ENCODE results near the gene TANGO6.

TANGO6 gene

DNA sequence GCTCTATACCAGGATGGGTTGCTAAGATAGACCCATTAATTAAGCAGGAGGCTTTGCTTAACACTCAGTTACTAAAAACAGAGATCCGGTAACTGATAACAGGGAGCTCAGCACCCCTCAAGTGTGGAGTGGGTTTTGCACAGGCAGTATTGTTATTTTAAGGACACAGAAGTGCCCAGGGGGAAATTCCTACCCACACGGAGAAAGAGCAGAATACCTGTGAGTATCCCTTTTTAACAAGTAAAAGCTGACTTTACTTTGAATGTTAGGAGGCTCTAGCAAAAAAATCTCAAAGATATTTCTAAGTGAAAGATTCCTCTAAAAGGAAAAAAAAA lies 229.3 kb downstream of the TANGO6 start:
- ChIA-PET CTCF (interaction anchor here (1.1 to 4.2 kb wide), 4 partner anchors 12 to 552 kb away, joined by 4 to 15 read pairs (median 6); no protein-coding TSS in a partner anchor), POLR2A (no interaction called here)

DNA sequence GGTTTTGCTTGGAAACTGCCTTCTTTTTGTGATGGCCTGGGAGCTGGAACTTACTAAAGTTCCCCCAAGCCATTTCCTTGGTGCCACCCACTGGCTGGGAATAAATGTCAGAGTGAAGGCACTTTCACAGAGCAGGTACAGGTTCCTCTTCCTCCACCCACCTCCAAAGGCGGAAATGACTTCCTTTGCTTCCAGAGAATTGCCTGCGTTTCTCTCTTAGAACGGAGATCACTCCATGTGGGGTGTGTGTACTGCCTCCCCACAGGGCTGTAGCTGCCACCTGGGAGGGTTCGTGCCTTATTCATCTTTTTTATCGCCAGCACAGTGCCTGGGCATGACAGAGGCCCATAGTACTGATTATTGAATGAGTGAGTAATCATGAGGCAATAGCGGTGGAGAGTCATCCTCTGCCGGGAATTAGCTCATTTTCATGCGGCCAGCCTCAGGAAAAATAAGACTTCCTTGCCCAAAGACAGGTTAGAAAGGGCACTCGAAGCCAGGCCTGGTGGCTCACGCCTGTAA lies 229.9 kb downstream of the TANGO6 start:
- DNase-seq (ENCODE audit: extremely low spot score): no peak
- TF ChIP-seq, protein P1, sequence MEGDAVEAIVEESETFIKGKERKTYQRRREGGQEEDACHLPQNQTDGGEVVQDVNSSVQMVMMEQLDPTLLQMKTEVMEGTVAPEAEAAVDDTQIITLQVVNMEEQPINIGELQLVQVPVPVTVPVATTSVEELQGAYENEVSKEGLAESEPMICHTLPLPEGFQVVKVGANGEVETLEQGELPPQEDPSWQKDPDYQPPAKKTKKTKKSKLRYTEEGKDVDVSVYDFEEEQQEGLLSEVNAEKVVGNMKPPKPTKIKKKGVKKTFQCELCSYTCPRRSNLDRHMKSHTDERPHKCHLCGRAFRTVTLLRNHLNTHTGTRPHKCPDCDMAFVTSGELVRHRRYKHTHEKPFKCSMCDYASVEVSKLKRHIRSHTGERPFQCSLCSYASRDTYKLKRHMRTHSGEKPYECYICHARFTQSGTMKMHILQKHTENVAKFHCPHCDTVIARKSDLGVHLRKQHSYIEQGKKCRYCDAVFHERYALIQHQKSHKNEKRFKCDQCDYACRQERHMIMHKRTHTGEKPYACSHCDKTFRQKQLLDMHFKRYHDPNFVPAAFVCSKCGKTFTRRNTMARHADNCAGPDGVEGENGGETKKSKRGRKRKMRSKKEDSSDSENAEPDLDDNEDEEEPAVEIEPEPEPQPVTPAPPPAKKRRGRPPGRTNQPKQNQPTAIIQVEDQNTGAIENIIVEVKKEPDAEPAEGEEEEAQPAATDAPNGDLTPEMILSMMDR (IDR thresholded peaks at IDR 0.05; ENCODE audit: control extremely low read depth, extremely low read depth, low read depth, missing control alignments): no peak
- CTCF ChIA-PET: interaction anchor here (1.1 to 4.2 kb wide), 3 partner anchors 12 to 51 kb away, joined by 4 to 15 read pairs (median 7); no protein-coding TSS in a partner anchor
- POLR2A ChIA-PET: no interaction called here

More for the DNA sequence above, 229.3 kb downstream of the TANGO6 start:
- TF ChIP-seq, protein P1 (IDR thresholded peaks at IDR 0.05; ENCODE audit: control extremely low read depth, extremely low read depth, low read depth, missing control alignments): no peak
- no peak for DNase-seq (ENCODE audit: extremely low spot score)

DNA sequence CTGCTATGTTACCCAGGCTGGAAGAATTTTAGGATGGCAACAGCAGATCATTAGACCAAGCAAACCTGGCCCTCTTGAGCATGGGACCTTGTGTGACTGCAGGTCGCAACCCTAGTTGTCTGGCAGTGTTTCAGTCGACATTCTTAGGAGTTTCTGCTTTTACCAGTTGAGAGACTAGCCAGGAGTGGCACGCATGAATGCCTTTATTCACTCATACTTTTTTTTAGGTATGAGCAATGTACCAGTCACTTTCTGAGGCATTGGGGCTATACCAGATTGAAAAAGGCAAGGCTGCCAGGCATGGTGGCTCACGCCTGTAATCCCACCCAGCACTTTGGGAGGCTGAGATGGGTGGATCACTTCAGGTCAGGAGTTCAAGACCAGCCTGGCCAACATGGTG lies 233.9 kb downstream of the TANGO6 start:
- DNase-seq (ENCODE audit: extremely low spot score): no peak
- ChIA-PET POLR2A (no interaction called here), CTCF (no interaction called here)
- TF ChIP-seq, protein P1 (IDR thresholded peaks at IDR 0.05; ENCODE audit: control extremely low read depth, extremely low read depth, low read depth, missing control alignments): no peak

DNA sequence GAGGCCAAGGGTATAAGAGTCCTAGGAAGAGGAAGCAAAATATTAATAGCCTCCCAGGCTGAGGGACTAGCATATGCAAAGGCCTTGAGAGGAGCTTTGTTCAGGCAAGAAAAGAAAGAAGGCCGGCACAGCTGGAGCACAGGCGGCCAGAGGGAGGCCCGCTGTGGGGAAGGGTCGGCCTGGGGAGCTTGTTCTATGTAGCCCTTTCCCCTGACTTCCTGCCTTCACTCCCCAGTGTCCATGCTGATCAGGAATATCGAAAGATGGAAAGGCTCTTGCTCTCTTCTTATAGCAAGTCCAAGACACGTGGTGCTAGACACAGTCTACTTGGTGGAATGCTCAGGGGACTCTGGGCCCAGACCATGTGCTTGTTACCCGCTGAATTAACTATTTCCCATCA lies 234.7 kb downstream of the TANGO6 start:
- ChIA-PET POLR2A (no interaction called here), CTCF (no interaction called here)
- TF ChIP-seq, protein P1 (IDR thresholded peaks at IDR 0.05; ENCODE audit: control extremely low read depth, extremely low read depth, low read depth, missing control alignments): no peak
- DNase-seq (ENCODE audit: extremely low spot score): no peak

DNA sequence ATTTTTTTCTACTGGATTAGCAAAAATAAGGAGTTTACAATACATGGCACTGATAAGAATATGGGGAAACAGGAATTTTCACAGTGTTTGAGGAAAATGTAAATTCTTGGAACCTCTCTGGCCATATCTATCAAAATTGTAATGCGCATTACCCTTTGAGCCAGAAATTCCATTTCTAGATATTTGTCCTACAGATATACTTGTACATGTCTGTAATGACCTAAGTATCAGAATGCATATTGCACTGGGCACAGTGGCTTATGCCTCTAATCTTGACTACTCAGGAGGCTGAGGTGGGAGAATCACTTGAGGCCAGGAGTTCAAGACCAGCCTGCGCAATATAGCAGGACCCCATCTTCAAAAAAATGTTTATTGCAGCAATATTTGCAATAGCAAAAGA lies 236.4 kb downstream of the TANGO6 start:
- ChIA-PET CTCF (interaction anchor here (1.2 kb wide), 1 partner anchor 15 kb away, joined by 3 read pairs; no protein-coding TSS in a partner anchor), POLR2A (no interaction called here)
- TF ChIP-seq, protein P1 (IDR thresholded peaks at IDR 0.05; ENCODE audit: control extremely low read depth, extremely low read depth, low read depth, missing control alignments): no peak
- DNase-seq (ENCODE audit: extremely low spot score): no peak

DNA sequence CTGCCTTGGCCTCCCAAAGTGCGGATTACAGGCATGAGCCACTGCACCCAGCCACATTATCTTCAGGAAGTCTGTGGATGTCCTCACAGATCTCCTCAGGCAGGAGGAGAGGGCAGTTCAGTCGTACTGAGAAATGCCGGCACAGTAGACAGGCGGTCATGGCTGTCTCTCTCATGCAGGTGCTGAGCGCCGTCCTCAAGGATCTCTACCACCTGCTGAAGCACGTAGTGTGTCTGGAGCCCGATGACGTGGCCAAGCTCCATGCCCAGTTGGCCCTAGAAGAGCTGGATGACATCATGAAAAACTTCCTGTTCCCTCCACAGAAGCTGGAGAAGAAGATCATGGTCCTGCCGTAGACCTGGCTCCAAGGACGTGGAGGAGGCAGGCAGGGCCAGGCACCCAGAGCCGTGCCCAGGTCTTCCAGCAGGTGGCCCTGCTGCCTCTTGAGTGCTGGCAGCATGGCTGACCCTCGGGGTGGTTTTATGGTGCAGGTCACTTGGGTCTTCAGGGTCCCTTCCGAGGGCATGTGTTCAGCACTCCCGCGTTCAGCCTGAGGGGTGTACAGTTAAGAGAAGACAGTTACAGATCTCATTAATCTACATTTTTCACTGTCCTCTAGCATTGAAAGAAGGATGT lies 240.1 kb downstream of the TANGO6 start:
- ChIA-PET POLR2A (no interaction called here), CTCF (interaction anchor here (1.6 to 2.0 kb wide), 2 partner anchors 11 to 41 kb away, joined by 4 to 6 read pairs; no protein-coding TSS in a partner anchor)
- TF ChIP-seq, protein P1 (IDR thresholded peaks at IDR 0.05; ENCODE audit: control extremely low read depth, extremely low read depth, low read depth, missing control alignments): peak; percentile 4
- no peak for DNase-seq (ENCODE audit: extremely low spot score)
